GM21717 (cell line): ENCODE data around the gene LRRFIP2.

ENCODE experiments used
- ATAC-seq: cut with Tn5 transposase; IDR thresholded peaks from one replicate; pipeline ENCODE4 v1.9.1; 2021; ENCODE audit warnings: mild to moderate bottlenecking, moderate library complexity; ENCODE audit not compliant: unreplicated experiment

The LRRFIP2 gene

DNA sequence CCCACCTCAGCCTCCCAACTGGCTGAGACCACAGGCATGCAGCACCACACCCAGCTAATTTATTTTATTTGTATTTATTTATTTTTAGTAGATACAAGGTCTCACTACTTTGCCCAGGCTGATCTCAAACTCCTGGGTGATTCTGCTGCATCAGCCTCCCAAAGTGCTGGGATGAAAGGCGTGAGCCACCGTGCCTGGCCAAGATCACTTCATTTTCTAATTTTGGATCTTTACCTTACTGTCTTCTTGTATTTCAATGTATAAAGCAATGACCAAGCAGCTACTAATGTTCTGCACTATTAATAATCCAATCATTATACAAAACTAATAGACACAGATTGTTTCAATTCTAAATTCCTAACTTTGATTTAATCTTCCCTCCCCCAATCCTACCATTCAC lies 56.2 kb downstream of the LRRFIP2 start:
- no peak for ATAC-seq

DNA sequence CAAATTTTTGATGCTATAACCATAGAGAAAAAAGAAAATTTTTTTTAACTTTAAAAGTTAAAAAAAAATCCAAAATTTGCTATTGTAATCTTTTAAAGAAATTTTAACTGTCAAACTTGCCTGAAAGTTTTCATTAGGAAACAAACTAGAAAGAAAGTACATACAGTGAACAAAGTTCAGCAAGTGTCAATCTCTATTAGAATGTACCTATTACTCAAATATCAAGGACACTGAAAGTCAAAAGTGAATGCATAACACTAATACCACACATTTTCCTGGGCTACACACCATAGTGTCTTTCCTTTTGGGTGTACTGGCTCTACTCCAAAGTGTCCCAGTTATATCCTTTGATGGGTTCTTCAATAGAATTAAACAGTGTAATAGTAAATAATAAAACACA lies 56.8 kb downstream of the LRRFIP2 start:
- no peak for ATAC-seq

DNA sequence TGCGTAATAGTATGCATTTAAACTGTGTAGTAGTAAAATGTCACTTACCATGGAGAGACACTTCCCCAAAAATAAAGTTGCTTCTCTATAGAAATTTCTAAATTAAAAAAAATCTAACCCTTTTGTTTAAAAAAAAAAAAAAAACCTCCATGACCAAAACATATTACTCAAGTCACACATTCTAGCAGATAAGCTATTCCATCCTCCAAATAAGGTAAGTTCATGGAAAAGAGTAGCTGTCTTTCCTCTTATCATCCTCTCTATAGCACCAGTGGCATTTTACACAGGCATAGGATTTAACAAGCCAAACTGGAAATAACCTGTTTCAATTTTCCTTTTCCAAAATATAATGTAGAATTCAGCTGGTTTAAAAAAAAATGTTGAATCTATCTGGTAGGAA lies 57.4 kb downstream of the LRRFIP2 start:
- ATAC-seq = no peak

DNA sequence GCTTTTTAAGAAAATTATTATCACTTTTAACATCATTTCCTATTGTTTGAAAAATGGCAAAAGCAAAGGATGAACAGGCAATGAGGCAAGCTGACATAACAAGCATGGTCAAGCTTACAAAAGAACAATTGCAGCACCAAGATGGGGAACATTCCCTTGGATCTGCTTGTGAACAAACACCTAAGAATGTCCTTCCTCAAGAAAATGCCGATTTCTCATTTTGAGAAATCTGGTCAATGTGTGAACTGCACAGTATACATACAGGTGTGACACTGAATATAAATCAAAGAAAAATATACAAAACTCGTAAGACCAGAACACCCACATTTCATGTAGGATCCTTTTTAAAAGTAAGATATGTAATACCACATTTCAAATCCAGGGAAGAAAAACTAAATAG lies 58.9 kb downstream of the LRRFIP2 start:
- no peak for ATAC-seq

DNA sequence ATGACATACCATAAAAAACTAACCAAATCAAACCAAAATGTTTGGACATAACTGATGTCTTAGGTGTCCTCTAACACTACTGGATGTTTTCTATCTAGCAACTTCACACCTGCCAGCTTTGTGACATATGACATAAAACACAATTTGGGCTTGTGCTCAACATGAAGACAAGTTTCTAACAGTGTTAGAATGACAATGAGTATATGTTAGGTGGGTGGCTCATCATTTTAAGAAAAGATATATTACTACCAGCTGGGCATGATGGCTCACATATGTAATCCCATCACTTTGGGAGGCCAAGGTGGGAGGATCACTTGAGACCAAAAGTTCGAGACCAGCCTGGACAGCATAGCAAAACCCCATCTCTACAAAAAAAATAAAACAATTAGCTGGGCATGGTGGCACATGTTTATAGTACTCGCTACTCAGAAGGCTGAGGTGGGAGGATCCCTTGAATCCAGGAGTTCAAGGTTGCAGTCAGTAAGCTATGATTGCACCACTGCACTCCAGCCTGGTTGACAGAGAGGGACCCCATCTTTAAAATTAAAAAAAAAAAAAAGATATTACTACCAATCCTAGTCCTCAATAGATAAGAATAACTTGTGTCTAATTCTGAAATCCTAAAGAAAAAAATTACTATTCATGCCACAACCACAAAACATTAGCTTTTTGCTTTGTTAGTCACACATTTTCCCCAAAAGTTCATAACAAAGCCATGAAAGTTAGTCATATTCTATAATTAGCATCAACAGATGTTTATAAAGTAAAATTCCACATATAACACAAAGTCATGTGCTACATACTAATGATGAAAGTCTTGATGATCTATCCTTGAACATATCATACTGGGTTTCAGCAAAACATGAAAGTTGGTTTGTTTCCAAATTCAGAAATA lies 59.9 kb downstream of the LRRFIP2 start:
- ATAC-seq = no peak

DNA sequence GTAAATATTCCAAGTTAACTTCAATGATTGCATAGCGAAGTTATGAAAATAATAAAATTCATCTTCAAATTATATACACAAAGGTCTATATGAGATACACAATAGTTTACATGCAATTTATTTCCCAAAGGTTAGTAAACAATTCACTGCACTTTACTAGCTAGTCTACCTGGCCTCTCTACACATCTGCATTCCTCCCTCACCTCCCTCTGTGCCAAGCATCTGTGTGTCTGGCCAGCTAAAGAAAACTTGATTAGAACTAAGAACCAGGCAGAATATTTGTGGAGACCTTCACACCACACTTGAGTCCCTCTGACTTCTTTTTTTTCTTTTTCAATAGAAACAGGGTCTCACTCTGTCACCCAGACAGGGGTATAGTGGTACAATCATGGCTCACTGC lies 61.4 kb downstream of the LRRFIP2 start:
- no peak for ATAC-seq

DNA sequence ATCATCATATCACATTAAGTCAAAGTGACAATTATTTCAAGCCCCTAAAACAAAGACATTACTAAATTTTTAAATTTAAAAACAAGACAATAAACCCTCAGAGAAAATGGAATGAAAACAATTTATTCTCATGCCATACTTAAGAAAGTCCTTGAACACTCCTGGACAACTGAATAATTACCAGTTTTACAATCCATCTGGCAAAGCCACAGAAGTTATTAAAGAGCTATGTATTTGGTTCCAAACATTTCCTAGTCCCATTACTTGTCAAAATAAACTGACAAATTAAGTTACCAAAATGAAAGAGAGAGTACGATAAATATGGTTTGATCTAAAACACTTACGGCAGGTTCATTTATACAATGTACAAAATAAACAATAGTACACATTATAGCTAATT lies 63.2 kb downstream of the LRRFIP2 start:
- no peak for ATAC-seq

DNA sequence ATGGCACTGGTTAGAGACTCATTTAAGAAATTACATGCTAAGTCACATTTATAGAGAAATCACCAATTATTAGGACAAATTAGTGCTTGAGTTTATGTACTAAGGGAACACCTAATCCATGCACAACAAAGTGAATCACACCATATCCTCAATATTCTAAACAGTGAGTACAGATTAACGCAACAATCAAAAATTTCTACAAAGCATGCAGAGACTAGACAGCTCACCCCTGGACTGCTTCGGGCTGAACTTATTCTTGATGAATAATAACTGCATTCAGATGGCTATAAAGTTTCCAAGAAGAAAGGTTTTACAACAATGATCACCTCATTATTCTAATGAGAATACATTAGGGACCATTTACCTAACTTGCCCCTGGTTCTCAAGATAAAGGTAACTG lies 66.5 kb downstream of the LRRFIP2 start:
- ATAC-seq = no peak

DNA sequence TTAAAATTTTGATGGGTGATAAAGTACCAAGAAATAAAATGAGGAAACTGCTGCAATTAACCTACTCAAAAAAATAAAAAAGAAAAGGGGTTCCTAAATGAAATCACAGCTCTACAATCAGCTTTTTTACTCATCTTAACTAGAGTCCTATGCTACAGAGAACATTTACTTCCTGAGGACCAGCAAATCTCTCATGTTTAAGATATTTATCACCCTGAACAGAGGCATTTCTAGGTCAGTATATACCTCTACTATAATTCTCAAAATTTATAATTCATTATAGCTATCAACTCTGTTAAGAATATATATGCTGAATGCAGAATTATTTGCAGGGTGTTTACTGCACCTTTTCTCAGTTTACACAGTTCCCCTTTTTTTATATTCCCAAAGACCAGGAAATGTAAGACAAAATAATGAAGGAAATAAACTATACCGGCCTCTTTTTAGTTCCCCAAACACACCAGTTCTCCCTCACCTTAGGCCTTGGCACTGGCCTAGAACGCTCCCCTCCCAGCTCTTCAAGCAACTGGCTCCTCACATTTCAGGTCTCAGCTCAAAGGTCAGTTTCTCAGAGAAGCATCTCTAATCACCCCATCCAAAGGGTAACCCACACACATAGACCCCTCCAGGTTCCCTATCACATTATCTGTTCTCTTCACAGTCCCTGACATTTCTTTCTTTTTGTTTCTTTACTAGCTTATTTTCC lies 71.1 kb downstream of the LRRFIP2 start:
- no peak for ATAC-seq

DNA sequence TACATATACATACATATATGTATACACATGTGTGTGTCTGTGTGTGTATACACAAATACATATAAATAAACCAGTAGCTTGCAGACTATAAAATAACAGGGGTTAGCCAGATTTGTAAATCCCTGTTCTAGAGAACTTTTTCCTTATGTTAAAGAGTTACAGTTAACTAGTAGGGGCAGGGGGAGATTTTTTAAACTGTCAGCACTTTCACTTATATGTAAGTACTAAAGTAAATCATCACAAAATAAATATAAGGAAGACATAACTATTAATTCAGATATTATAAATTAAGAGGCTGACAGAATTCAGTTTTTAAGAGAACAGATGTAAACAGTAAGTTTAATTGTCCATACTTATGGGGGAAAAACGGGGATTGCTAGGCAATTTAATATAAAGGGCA lies 74.0 kb downstream of the LRRFIP2 start:
- ATAC-seq = no peak

DNA sequence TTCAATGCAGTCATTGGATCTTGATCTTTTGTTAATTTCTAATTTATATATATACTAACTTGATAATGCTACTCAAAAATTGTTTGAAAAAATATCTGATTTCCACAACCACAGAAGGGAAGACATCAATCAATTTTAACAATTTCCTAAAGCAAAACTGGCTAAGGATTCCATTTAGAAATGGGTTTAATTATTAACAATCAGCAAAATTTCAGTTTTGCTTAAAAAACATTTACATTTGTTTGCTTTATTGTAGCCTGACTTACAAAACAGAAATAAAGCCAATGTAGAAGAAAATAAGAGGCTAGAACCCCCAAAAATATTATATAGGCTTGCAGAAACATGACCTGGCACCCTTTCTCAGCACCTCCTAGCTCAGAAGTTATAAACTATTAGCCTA lies 74.9 kb downstream of the LRRFIP2 start:
- ATAC-seq = no peak

DNA sequence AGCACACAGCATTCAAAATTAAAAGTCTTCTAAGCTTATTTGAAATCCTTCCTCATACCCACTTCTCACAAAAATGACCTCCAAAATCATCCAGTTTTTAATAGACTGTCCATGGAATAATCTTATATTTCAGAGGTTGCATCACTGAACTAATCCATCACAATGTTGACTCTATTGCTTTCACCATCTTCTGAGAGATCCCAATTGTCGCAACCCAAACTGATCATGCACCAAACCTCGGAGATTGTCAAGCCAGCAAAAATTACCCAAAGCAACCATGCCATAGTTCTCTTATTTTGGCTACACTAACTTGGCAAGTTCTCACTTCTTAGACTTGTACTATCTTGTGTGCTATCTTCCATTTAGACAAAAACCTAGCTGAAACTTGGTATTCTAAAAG lies 75.5 kb downstream of the LRRFIP2 start:
- ATAC-seq = no peak

DNA sequence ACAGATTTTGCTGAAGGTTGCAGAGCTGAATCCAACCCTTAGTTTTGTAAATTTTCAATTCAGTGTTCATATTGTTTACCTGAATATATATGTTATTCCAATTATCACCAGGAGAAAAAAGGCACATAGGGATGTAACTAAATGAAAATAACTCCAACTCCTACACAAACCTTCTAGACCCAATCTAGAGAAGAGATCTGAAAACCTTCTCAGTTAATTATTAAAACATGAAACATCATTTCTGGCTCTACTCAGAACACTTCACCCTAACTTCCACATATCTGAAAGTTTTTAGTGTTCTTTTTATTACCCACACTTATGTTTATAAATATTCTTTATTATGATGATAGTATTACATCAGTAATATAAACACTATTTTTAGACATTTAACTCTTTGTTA lies 76.6 kb downstream of the LRRFIP2 start:
- no peak for ATAC-seq

DNA sequence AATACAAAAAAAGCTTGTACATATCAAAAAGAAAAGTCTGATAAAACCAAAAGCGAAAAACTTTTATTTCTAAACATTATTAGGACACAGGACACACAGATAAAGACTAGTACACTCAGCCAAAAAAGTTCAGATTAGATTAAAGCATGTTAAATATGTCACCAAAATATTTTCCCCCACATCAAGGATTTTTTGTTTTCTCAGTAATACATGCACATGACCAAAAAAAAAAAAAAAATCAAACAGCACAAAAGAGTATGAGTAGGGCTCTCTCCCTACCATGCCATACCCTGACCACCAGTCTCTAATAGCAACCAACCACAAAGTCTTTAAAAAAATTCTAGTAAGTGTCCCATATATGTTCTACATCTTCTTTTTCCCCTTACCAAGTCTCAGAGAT lies 77.4 kb downstream of the LRRFIP2 start:
- no peak for ATAC-seq

DNA sequence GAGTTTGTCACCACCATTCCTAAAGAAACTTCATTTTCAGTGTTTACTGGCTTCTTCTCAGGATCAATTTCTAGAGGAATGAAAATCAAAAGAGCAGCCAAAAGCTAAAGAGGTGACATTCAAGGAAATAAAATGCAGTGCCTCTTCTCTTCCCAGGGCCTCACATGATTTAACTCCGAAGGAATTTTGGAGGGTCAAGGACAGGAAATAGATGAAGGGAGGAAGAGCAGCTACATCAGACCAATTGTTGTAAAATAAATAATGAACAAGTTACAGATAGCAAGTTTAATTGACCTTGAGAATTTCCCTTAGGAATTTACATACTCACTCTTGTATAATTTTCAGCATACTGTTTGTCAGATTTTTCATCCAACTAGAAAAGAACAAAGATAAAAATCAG lies 78.1 kb downstream of the LRRFIP2 start:
- no peak for ATAC-seq

DNA sequence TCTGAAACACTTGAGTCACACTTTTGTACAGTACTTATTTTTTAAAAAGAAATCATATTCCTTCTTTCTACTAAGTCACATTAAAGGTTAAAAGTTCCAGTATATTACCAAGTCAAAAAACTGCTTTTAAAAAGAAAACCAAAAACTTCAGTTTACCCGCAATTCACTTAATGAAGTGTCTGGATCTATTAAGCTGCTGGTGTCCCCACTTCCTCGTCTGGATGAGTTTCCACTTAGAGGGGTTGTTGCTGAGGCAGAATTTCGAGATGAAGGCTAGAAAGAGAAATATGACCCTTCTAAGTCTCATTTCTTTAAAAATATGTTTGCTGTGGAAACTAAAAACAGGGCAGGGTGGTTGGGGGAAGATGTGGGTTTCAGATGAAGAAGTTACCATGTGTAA lies 79.7 kb downstream of the LRRFIP2 start:
- ATAC-seq = no peak

DNA sequence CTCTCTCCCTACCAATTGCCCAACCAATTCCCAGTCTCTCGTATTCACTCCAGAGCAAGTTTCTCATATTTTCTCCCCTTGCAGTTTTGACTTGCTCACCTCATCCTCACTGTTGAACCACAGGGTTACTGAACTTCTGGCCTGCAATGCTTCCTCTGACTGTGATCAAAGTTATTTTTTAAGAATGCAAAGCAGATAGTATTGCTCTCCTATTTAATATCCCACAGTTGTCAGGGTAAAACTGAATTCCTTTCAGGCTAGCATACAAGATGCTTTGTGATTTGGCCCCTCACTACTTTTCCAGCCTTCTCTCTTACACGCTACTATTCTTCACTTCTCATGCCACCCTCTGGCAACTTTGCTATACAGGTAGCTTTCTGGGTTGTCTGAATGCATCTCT lies 80.9 kb downstream of the LRRFIP2 start:
- ATAC-seq = no peak

DNA sequence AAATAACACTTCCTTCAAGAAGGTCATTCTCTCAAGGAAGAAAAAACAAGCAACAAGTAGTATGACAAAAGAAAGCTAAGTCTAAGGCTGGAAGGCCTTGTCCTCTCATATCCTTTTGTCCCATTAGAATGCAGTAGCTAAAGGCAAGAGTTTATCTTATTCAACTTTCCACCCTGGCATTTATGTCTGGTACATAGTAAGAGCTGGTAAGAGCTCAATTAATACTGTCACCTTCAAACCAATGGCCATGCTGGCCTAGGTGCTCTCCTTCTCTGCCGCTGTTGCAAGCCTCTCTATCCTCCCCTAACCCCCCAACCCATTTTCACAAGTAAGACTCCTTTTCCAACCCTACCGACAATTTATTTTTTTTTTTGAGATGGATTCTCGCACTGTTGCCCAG lies 81.9 kb downstream of the LRRFIP2 start:
- ATAC-seq = no peak

DNA sequence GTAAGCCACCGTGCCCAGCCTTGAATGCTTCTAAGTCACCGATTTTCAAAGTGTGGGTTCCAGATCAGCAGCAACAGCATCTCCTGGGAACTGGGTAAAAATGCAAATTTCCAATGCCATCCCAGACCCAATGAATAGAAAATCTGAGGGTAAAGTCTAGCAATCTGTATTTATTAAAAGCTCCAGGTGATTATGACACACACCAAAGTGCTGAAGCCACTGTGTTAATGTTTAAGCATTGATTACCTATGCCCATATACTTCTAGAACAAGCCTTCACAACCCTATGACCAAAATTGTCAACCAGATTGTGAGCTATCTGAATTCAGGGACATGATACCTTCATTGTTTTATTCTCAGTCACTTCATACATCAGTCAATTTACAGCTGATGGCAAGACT lies 86.5 kb downstream of the LRRFIP2 start:
- ATAC-seq = no peak

DNA sequence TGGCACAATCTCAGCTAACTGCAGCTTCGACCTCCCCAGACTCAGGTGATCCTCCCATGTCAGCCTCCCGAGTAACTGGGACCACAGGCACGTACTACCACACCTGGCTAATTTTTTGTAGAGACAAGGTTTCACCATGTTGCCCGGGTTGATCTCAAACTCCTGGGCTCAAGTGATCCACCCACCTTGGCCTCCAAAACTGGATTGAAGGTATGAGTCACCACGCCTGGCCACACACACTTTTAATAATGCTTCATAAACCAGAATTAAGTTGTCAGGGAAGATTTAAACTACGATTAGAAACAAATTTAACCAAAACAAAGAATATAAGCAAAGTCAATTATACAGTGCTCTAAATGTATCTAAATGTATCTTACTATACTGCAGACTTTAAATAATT lies 87.5 kb downstream of the LRRFIP2 start:
- no peak for ATAC-seq

DNA sequence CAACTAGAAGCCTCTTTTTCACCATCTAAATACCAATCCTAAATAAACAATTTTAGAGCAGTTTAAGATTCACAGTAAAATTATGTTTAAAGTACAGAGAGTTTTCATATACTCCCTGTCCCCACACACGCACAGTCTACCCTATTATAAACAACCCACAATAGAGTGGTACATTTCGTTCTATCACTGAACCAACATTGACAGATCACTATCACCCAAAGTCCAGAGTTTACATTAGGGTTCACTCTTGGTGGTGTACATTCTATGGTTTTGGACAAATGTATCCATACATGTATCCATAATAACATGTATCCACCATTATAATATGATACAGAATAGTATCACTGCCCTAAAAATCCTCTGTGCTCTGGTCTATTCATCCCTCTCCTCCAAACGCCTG lies 92.1 kb downstream of the LRRFIP2 start:
- ATAC-seq = no peak

DNA sequence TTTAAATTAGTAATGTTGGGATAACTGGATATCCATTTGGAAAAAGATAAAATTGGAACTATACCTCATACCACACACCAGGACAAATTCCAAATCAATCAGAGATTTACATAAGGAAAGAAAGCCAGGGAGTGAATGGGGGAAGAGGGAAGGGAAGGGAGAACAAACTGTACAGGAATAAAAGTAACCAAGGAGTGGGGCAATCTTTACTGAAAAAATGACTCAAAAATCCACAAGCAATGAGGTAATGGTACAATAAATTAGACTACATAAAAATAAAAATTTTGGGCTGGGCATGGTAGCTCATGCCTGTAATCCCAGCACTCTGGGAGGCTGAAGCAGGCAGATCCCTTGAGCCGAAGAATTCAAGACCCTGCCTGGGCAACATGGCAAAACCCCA lies 98.4 kb downstream of the LRRFIP2 start:
- no peak for ATAC-seq

DNA sequence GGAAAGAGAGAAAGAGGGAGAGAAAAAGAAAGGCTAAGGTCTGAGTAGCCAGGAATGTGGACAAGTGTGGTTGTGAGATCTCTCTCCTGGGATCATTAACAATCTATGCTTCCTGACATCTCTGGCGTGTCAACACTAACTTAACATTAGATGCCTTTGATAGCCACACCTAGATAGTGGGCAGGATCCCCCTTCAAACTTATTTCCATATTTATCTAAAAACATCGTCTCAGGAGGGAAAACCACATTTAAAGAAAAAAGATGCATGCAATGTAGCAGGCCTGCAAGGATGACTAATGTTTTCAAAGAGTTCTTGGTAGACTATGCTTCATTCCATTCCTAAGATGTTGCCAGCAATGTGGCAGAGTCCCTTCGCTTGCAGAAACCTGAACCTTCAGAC lies 100.2 kb downstream of the LRRFIP2 start:
- ATAC-seq = no peak
